K562 (cell line): ENCODE data around the gene TMSB10. TPM values are rescaled to one million over a fixed set of nuclear protein-coding genes. Genes with fewer than 3 reads are reported as not detected.
A peak's percentile ranks its signal among the peaks of the same experiment; 100 is the strongest.

Source experiments
- ATAC-seq: fragments of 200-7000 bp; cut with Tn5 transposase; 3 replicates; pipeline ENCODE4 v1.9.1; 2020; ENCODE audit warnings: moderate library complexity
- BruUV-seq: library from RNA; stranded (reverse); fragments of 400-500 nt; replicated peaks from 2 replicates; lab custom pipeline; 2021; lab: Mats Ljungman, UMichigan
- CTCF ChIA-PET: fragments of 300-600 bp; formaldehyde crosslinking; extraction: SDS; loops from one replicate; lab custom pipeline; 2021; ENCODE audit warnings: low intra/inter-chr PET ratio; lab: Yijun Ruan, JAX
- POLR2A ChIA-PET: fragments of 300-600, 350-650 bp; sonication (Branson Sonifier 250); formaldehyde crosslinking; extraction: SDS; loops from one replicate; lab custom pipeline; 2021; ENCODE audit warnings: antibody characterized with exemption, inconsistent platforms; lab: Yijun Ruan, JAX
- DNase-seq, 4 experiments: peaks; one replicate each; pipeline versions ENCODE4 v3.0.0 to v3.0.0-alpha.2; 2011 to 2018; ENCODE audit warnings: low spot score in 3 of 4, mixed read lengths in 3 of 4; ENCODE audit errors: extremely low read depth in 1 of 4
- FAIRE-seq: peaks from 2 replicates; lab custom pipeline; 2011; peaks lifted over from hg19 to GRCh38; lab: Jason Lieb, UNC
- H2AFZ ChIP-seq: 2 replicates; pipeline ENCODE4 v1.6.0; 2011; ENCODE audit warnings: low read depth, low read length, control low read depth, inconsistent platforms
- H3K27ac ChIP-seq: fragments of 200-600 bp; 3 replicates; pipeline ENCODE4 v1.8.0; 2011; ENCODE audit warnings: low read depth, mild to moderate bottlenecking, control low read depth, inconsistent platforms, low read length, moderate library complexity, mixed read lengths; ENCODE audit errors: extremely low read depth
- H3K27me3 ChIP-seq, 2 experiments: fragments of 300-600 bp in 1 of 2; 2 replicates in 1 of 2; 3 replicates in 1 of 2; pipeline versions ENCODE4 v1.6.0 to v1.8.0; 2011; ENCODE audit warnings: inconsistent platforms in 2 of 2, low read length in 2 of 2, mild to moderate bottlenecking in 1 of 2, mixed read lengths in 1 of 2, moderate library complexity in 1 of 2; ENCODE audit not compliant: control insufficient read depth in 2 of 2, insufficient read depth in 2 of 2
- H3K36me3 ChIP-seq: fragments of 300-600 bp; 3 replicates; pipeline ENCODE4 v1.8.0; 2011; ENCODE audit warnings: mild to moderate bottlenecking, low read length, inconsistent platforms; ENCODE audit not compliant: control insufficient read depth, insufficient read depth
- H3K4me1 ChIP-seq, 2 experiments: fragments of 200-600 bp in 1 of 2; replicated peaks in 1 of 2; 2 replicates in 1 of 2; 3 replicates in 1 of 2; pipeline versions ENCODE4 v1.5.1 to v1.8.0; 2011; ENCODE audit warnings: inconsistent platforms in 2 of 2, low read length in 2 of 2, mild to moderate bottlenecking in 1 of 2, mixed read lengths in 1 of 2, moderate library complexity in 1 of 2; ENCODE audit not compliant: control insufficient read depth in 2 of 2, insufficient read depth in 2 of 2
- H3K4me2 ChIP-seq: 2 replicates; pipeline ENCODE4 v1.6.1; 2011; ENCODE audit warnings: low read length, control low read depth, inconsistent platforms, mixed read lengths; ENCODE audit not compliant: insufficient read depth
- H3K4me3 ChIP-seq: fragments of 200-600 bp; sonication (generic), shearing (Covaris generic); 2 replicates; pipeline ENCODE4 v1.5.1; 2016; ENCODE audit warnings: control low read depth, inconsistent platforms
- H3K79me2 ChIP-seq: fragments of 200-600 bp; 3 replicates; pipeline ENCODE4 v1.8.0; 2011; ENCODE audit warnings: low read length, inconsistent platforms; ENCODE audit not compliant: control insufficient read depth, insufficient read depth
- H3K9ac ChIP-seq, 2 experiments: 2 replicates each; pipeline versions ENCODE4 v1.6.0 to v1.6.1; 2011; ENCODE audit warnings: low read depth in 2 of 2, low read length in 2 of 2, control low read depth in 1 of 2, inconsistent platforms in 1 of 2, mild to moderate bottlenecking in 1 of 2, mixed read lengths in 1 of 2; ENCODE audit not compliant: insufficient read depth in 1 of 2
- H3K9me1 ChIP-seq: one replicate; pipeline ENCODE4 v1.6.0; 2011; ENCODE audit warnings: inconsistent platforms, mild to moderate bottlenecking, low read length, moderate library complexity; ENCODE audit not compliant: control insufficient read depth, insufficient read depth
- H3K9me3 ChIP-seq: replicated peaks from 2 replicates; pipeline ENCODE4 v1.5.1; 2011; ENCODE audit warnings: low read depth, low read length, inconsistent platforms; ENCODE audit not compliant: control insufficient read depth, insufficient read depth
- H4K20me1 ChIP-seq: replicated peaks from 2 replicates; pipeline ENCODE4 v1.6.1; 2011; ENCODE audit warnings: low read length, inconsistent platforms, mixed read lengths; ENCODE audit not compliant: control insufficient read depth, insufficient read depth
- ETS1 ChIP-seq: conservative IDR thresholded peaks from 2 replicates; pipeline ENCODE4 v1.6.1; 2011; ENCODE audit warnings: low read depth, mild to moderate bottlenecking, low read length; ENCODE audit not compliant: control insufficient read depth
- FOS ChIP-seq: IDR thresholded peaks from 3 replicates; pipeline ENCODE4 v1.6.1; 2011; ENCODE audit not compliant: insufficient read length; ENCODE audit errors: extremely low read depth
- HMGXB4 ChIP-seq: sonication (generic); formaldehyde crosslinking; IDR thresholded peaks from 2 replicates; pipeline ENCODE4 v1.8.1; 2023; ENCODE audit warnings: mild to moderate bottlenecking, missing genetic modification reagents
- KLF16 ChIP-seq: IDR thresholded peaks from 2 replicates; pipeline ENCODE4 v1.6.1; 2016; ENCODE audit warnings: antibody characterized with exemption
- NFXL1 ChIP-seq: fragments of 450-650 bp; formaldehyde crosslinking; IDR thresholded peaks from 2 replicates; pipeline ENCODE4 v1.4.0; 2021; ENCODE audit warnings: mild to moderate bottlenecking
- NR3C1 ChIP-seq: sonication (generic); formaldehyde crosslinking; IDR thresholded peaks from 2 replicates; pipeline ENCODE4 v1.8.1; 2022; ENCODE audit warnings: missing genetic modification reagents
- THAP12 ChIP-seq: fragments of 250-450 bp; sonication (Bioruptor Pico); IDR thresholded peaks from 2 replicates; pipeline ENCODE4 v1.9.0; 2021; ENCODE audit warnings: mild to moderate bottlenecking, inconsistent platforms
- ZEB2 ChIP-seq: fragments of 450-650 bp; IDR thresholded peaks from 2 replicates; pipeline ENCODE4 v1.6.1; 2016
- ZFP91 ChIP-seq: sonication (generic); formaldehyde crosslinking; IDR thresholded peaks from 2 replicates; pipeline ENCODE4 v1.8.0; 2022; ENCODE audit warnings: mild to moderate bottlenecking, missing genetic modification reagents
- WGBS: fragments of 100-300 bp; shearing (Covaris generic); methylation state at CpG from one replicate; pipeline ENCODE4 v1.1.6; 2016; ENCODE audit warnings: low coverage, mixed read lengths; ENCODE audit not compliant: insufficient coverage; ENCODE audit errors: missing lambda C conversion rate; 5-methylcytosine and 5-hydroxymethylcytosine counted together
- in situ Hi-C: fragments of 300-500 bp; cut with MboI; formaldehyde crosslinking; loops from 4 replicates; pipeline ENCODE4 v1.15.0; 2018; ENCODE audit warnings: inconsistent platforms, mixed read lengths
- intact Hi-C: fragments of 100-400 bp; cut with micrococcal nuclease; formaldehyde crosslinking; loops from 2 replicates; pipeline ENCODE4 v1.14.2; 2022
- polyA plus RNA-seq, 8 experiments: library from polyadenylated mRNA; depleted of rRNA in 4 of 8; stranded (reverse) in 5 of 8; unstranded in 3 of 8; fragments of >200 nt; fragmentation: Nextera tagmentation in 2 of 8; fragmentation: Illumina TruSeq in 1 of 8; extraction: Ambion mirVana in 2 of 8; extraction: Trizol in 1 of 8; gene quantifications; 2 replicates each; pipeline versions ENCODE4 v1.2.1 to v1.2.3, GENCODE V29; 2011 to 2014; ENCODE audit warnings: inconsistent platforms in 1 of 8, missing spikeins in 1 of 8
- total RNA-seq, 7 experiments: library from RNA; depleted of rRNA in 6 of 7; stranded (reverse); fragments of >200 nt in 6 of 7; fragmentation: Illumina TruSeq in 2 of 7; extraction: Trizol in 2 of 7; gene quantifications; 2 replicates each; pipeline versions ENCODE4 v1.2.1 to v1.2.3, GENCODE V29; 2011 to 2021; ENCODE audit warnings: low replicate concordance in 1 of 7
- TF ChIP-seq, protein P1 (sequence below): fragments of 450-650 bp; formaldehyde crosslinking; conservative IDR thresholded peaks from 2 replicates; pipeline ENCODE4 v1.4.0; 2022; ENCODE audit warnings: mild to moderate bottlenecking, missing genetic modification characterization
- TF ChIP-seq, protein P2 (sequence below): fragments of 250-450 bp; sonication (Bioruptor Pico); IDR thresholded peaks from 2 replicates; pipeline ENCODE4 v1.8.0; 2021; ENCODE audit warnings: mild to moderate bottlenecking, moderate library complexity

TMSB10 gene
- total and polyA plus RNA-seq, 9 of the 15 experiments (the other 6 are each of a cell fraction or from before 2014, with no cell fraction given): 382 to 2,226 (median 959) TPM

GRCh38 chr2:84908948-84909713 lies 3.7 kb downstream of the TMSB10 start:
- in situ Hi-C loops: no loop called here
- Histone ChIP-seq H3K36me3 (peaks cover 6% of the 10 kb centered on the region; the same call in 1 of the 3 replicates), H3K27me3 (no peaks in the 10 kb centered on the region), H3K4me3 (no peak overlapping the region), H3K9ac (no peak overlapping the region), H3K4me2 (no peak overlapping the region), H3K4me1 (peaks cover 17 to 21% of the 10 kb centered on the region in 2 experiments), H3K9me3 (no peaks in the 10 kb centered on the region), H2AFZ (no peak overlapping the region), H3K27ac (no peak overlapping the region), H3K9me1 (no peaks in the 10 kb centered on the region), H4K20me1 (no peaks in the 10 kb centered on the region), H3K79me2 (peaks cover 16% of the 10 kb centered on the region)
- POLR2A ChIA-PET: interaction anchor here (0.7 to 5.6 kb wide), 2 partner anchors 9 to 17 kb away, joined by 3 to 78 read pairs; no protein-coding TSS in a partner anchor
- 69% methylated on average over 2 of the region's 2 CpGs for WGBS
- ATAC-seq: no peak
- FAIRE-seq: no peak
- DNase-seq: no peak
- CTCF ChIA-PET: no interaction called here
- BruUV-seq: no TSS peak
- intact Hi-C loops: no loop called here
- TF ChIP-seq KLF16 (no peak), FOS (no peak), ZFP91 (CRISPR knock-in tag) (no peak), ETS1 (no peak), THAP12 (no peak), NR3C1 (CRISPR knock-in tag) (no peak), NFXL1 (CRISPR knock-in tag) (no peak), ZEB2 (no peak), HMGXB4 (CRISPR knock-in tag) (no peak)
- TF ChIP-seq, protein P1, sequence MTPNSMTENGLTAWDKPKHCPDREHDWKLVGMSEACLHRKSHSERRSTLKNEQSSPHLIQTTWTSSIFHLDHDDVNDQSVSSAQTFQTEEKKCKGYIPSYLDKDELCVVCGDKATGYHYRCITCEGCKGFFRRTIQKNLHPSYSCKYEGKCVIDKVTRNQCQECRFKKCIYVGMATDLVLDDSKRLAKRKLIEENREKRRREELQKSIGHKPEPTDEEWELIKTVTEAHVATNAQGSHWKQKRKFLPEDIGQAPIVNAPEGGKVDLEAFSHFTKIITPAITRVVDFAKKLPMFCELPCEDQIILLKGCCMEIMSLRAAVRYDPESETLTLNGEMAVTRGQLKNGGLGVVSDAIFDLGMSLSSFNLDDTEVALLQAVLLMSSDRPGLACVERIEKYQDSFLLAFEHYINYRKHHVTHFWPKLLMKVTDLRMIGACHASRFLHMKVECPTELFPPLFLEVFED: 0 out of 2 replicates have a peak, but pooled peaks have one; percentile 61
- TF ChIP-seq, protein P2, sequence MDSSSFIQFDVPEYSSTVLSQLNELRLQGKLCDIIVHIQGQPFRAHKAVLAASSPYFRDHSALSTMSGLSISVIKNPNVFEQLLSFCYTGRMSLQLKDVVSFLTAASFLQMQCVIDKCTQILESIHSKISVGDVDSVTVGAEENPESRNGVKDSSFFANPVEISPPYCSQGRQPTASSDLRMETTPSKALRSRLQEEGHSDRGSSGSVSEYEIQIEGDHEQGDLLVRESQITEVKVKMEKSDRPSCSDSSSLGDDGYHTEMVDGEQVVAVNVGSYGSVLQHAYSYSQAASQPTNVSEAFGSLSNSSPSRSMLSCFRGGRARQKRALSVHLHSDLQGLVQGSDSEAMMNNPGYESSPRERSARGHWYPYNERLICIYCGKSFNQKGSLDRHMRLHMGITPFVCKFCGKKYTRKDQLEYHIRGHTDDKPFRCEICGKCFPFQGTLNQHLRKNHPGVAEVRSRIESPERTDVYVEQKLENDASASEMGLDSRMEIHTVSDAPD: 0 out of 2 replicates have a peak, but pooled peaks have one; percentile 22
